ENCODE results near the gene ZNF318. TPM values are rescaled to one million over a fixed set of nuclear protein-coding genes. Genes with fewer than 3 reads are reported as not detected.

Gene ZNF318
- total RNA-seq, 1 donor from 2014 or later, result 9.8 TPM

DNA sequence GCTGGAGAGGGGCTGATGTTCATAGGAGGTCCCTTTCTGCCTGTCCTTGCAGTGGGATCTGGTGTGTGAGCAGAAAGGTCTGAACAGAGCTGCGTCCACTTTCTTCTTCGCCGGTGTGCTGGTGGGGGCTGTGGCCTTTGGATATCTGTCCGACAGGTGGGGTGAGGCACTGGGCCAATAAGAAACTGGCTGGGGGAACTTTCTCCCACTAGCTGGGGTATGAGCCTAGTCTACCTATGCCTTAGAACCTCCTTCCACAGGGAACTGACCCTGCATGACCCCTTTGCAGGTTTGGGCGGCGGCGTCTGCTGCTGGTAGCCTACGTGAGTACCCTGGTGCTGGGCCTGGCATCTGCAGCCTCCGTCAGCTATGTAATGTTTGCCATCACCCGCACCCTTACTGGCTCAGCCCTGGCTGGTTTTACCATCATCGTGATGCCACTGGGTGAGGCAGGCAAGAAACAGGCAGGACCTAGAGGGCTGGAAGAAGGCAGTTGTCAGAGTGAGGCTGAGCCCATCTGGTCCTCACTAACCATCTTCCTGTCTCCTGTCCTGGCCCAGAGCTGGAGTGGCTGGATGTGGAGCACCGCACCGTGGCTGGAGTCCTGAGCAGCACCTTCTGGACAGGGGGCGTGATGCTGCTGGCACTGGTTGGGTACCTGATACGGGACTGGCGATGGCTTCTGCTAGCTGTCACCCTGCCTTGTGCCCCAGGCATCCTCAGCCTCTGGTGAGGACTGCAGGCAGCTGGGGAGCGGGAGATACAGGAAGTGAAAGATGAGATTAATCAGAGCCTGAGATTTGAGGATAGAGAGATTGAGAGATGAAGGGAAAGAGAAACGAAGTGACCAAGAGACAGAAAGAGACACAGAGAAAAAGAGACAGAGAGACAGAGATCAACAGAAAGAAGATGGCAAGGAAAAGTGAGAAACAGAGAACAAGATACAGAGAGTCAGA lies 69.8 kb downstream of the ZNF318 start:
- no peak overlapping the region for H3K27ac ChIP-seq (ENCODE audit: low read depth, low read length)
- peaks cover 9% of the 10 kb centered on the region for H3K27me3 ChIP-seq (ENCODE audit: insufficient read depth, low read length)
- no peak overlapping the region for H2AFZ ChIP-seq (ENCODE audit: low read depth, low read length)
- no peaks in the 10 kb centered on the region for H3K4me1 ChIP-seq (ENCODE audit: insufficient read depth, low read length)
- no peak overlapping the region for H3K4me2 ChIP-seq (ENCODE audit: low read length)
- H3K27me3 Mint-ChIP-seq (ENCODE audit: low read depth, unreplicated experiment), result peaks cover 61% of the 10 kb centered on the region
- peaks cover 3% of the 10 kb centered on the region for H3K36me3 Mint-ChIP-seq (ENCODE audit: low read depth, unreplicated experiment)
- no peaks in the 10 kb centered on the region for H3K9me3 Mint-ChIP-seq (ENCODE audit: unreplicated experiment)
- FAIRE-seq, result no peak
- H3K36me3 ChIP-seq (ENCODE audit: insufficient read depth, low read length), result no peaks in the 10 kb centered on the region
- no peaks in the 10 kb centered on the region for H4K20me1 ChIP-seq (ENCODE audit: insufficient read depth, low read length)
- no peak overlapping the region for H3K4me3 Mint-ChIP-seq (ENCODE audit: unreplicated experiment)
- no peaks in the 10 kb centered on the region for H3K9me3 ChIP-seq (ENCODE audit: insufficient read depth, low read depth, low read length)
- H3K4me3 ChIP-seq (ENCODE audit: insufficient read depth, low read depth, low read length), result no peak overlapping the region
- H3K9ac ChIP-seq (ENCODE audit: low read length), result no peak overlapping the region
- DNase-seq (ENCODE audit: low read depth), result no peak
- H3K4me1 Mint-ChIP-seq (ENCODE audit: low read depth, unreplicated experiment), result no peaks in the 10 kb centered on the region
- no peak overlapping the region for H3K27ac Mint-ChIP-seq (ENCODE audit: unreplicated experiment)
- TF ChIP-seq, protein P1, sequence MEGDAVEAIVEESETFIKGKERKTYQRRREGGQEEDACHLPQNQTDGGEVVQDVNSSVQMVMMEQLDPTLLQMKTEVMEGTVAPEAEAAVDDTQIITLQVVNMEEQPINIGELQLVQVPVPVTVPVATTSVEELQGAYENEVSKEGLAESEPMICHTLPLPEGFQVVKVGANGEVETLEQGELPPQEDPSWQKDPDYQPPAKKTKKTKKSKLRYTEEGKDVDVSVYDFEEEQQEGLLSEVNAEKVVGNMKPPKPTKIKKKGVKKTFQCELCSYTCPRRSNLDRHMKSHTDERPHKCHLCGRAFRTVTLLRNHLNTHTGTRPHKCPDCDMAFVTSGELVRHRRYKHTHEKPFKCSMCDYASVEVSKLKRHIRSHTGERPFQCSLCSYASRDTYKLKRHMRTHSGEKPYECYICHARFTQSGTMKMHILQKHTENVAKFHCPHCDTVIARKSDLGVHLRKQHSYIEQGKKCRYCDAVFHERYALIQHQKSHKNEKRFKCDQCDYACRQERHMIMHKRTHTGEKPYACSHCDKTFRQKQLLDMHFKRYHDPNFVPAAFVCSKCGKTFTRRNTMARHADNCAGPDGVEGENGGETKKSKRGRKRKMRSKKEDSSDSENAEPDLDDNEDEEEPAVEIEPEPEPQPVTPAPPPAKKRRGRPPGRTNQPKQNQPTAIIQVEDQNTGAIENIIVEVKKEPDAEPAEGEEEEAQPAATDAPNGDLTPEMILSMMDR (IDR thresholded peaks at IDR 0.05; ENCODE audit: insufficient read depth, low read depth, low read length), result no peak
- TF ChIP-seq EZH2 (IDR thresholded peaks at IDR 0.05; ENCODE audit: insufficient read depth, low read length), result no peak
- no peaks in the 10 kb centered on the region for H3K79me2 ChIP-seq (ENCODE audit: insufficient read depth, low read length)

DNA sequence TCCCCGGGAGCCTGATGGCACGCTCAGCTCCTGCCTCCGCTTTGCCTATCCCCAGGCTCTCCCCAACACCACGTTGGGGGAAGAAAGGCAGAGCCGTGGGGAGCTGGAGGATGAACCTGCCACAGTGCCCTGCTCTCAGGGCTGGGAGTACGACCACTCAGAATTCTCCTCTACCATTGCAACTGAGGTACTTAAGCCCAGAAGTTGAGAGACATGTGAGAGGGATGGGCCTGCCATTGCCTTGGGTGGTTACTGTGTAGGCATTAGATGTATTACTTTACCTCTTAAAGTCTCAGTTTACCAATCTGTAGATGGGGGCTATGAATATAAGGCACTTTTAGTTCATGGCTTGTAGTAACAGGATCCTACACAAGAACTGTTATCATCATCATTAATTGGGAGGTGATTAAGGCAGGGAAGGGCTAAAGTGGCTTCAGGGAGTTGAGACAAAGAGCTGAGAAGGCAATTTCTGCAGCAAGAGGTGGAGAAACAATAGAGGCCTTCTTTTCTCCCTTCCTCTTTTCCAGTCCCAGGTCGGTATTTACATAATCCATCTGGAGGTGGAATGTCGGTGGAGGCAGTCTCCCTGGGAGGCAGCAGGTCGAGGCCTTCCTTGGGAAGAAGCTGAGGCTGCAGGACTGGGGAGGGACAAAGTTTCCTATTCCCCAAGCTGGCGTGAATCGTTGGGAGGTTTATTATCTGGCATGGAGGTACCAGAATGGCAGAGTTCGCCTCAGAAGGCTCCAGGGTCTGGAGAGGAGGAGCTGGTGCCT lies 70.7 kb downstream of the ZNF318 start:
- Histone ChIP-seq H3K4me2 (ENCODE audit: low read length) (no peak overlapping the region), H3K27me3 (ENCODE audit: insufficient read depth, low read length) (peaks cover 9% of the 10 kb centered on the region), H3K36me3 (ENCODE audit: insufficient read depth, low read length) (no peaks in the 10 kb centered on the region), H3K4me3 (ENCODE audit: insufficient read depth, low read depth, low read length) (no peak overlapping the region), H3K27ac (ENCODE audit: low read depth, low read length) (no peak overlapping the region), H3K4me1 (ENCODE audit: insufficient read depth, low read length) (no peaks in the 10 kb centered on the region), H3K9ac (ENCODE audit: low read length) (no peak overlapping the region), H3K79me2 (ENCODE audit: insufficient read depth, low read length) (no peaks in the 10 kb centered on the region), H4K20me1 (ENCODE audit: insufficient read depth, low read length) (no peaks in the 10 kb centered on the region), H3K9me3 (ENCODE audit: insufficient read depth, low read depth, low read length) (no peaks in the 10 kb centered on the region), H2AFZ (ENCODE audit: low read depth, low read length) (no peak overlapping the region)
- Mint-ChIP-seq H3K36me3 (ENCODE audit: low read depth, unreplicated experiment) (peaks cover 3% of the 10 kb centered on the region), H3K27me3 (ENCODE audit: low read depth, unreplicated experiment) (peaks cover 55% of the 10 kb centered on the region), H3K27ac (ENCODE audit: unreplicated experiment) (no peak overlapping the region), H3K9me3 (ENCODE audit: unreplicated experiment) (no peaks in the 10 kb centered on the region), H3K4me1 (ENCODE audit: low read depth, unreplicated experiment) (no peaks in the 10 kb centered on the region), H3K4me3 (ENCODE audit: unreplicated experiment) (no peak overlapping the region)
- TF ChIP-seq, protein P1 (IDR thresholded peaks at IDR 0.05; ENCODE audit: insufficient read depth, low read depth, low read length), result no peak
- TF ChIP-seq EZH2 (IDR thresholded peaks at IDR 0.05; ENCODE audit: insufficient read depth, low read length), result no peak
- DNase-seq (ENCODE audit: low read depth) (no peak), FAIRE-seq (no peak)

Data from astrocyte (in vitro differentiated cells and primary cell).